SK-N-SH treated with all-trans-retinoic acid at 6 μM for 48 hours (cell line): ENCODE data around the gene ZNF569.

Experiments used
- ARNTL ChIP-seq: fragments of 450-650 bp; formaldehyde crosslinking; IDR thresholded peaks from 2 replicates; pipeline ENCODE4 v1.5.0; 2020; ENCODE audit warnings: low read depth, mild to moderate bottlenecking, moderate library complexity, borderline replicate concordance
- CREB5 ChIP-seq: fragments of 250-450 bp; sonication (Bioruptor Pico); IDR thresholded peaks from 2 replicates; pipeline ENCODE4 v1.5.1; 2020; ENCODE audit warnings: low read depth, mild to moderate bottlenecking, moderate library complexity
- CSDC2 ChIP-seq: fragments of 250-450 bp; sonication (Bioruptor Pico); IDR thresholded peaks from 2 replicates; pipeline ENCODE4 v1.5.0; 2020; ENCODE audit warnings: mild to moderate bottlenecking, moderate library complexity
- CSRNP3 ChIP-seq: fragments of 250-450 bp; sonication (Bioruptor Pico); IDR thresholded peaks from 2 replicates; pipeline ENCODE4 v1.5.1; 2021; ENCODE audit warnings: mild to moderate bottlenecking, moderate library complexity
- GLIS3 ChIP-seq: fragments of 250-450 bp; sonication (Bioruptor Pico); IDR thresholded peaks from 2 replicates; pipeline ENCODE4 v1.5.0; 2020; ENCODE audit warnings: mild to moderate bottlenecking, moderate library complexity
- PATZ1 ChIP-seq: fragments of 250-450 bp; sonication (Bioruptor Pico); IDR thresholded peaks from 2 replicates; pipeline ENCODE4 v1.8.0; 2020; ENCODE audit warnings: mild to moderate bottlenecking, moderate library complexity, borderline replicate concordance
- PPARA ChIP-seq: fragments of 250-450 bp; sonication (Bioruptor Pico); IDR thresholded peaks from 2 replicates; pipeline ENCODE4 v1.5.0; 2020; ENCODE audit warnings: mild to moderate bottlenecking, borderline replicate concordance
- RARB ChIP-seq: fragments of 250-450 bp; sonication (Bioruptor Pico); IDR thresholded peaks from 2 replicates; pipeline ENCODE4 v1.8.0; 2021; ENCODE audit warnings: mild to moderate bottlenecking, moderate library complexity
- SNAI2 ChIP-seq: fragments of 250-450 bp; sonication (Bioruptor Pico); IDR thresholded peaks from 2 replicates; pipeline ENCODE4 v1.5.0; 2020; ENCODE audit warnings: mild to moderate bottlenecking, moderate library complexity
- TSHZ2 ChIP-seq: fragments of 250-450 bp; sonication (Bioruptor Pico); IDR thresholded peaks from 2 replicates; pipeline ENCODE4 v1.5.0; 2020; ENCODE audit warnings: mild to moderate bottlenecking, moderate library complexity
- ZFP30 ChIP-seq: fragments of 450-650 bp; formaldehyde crosslinking; IDR thresholded peaks from 2 replicates; pipeline ENCODE4 v1.5.0; 2022; ENCODE audit warnings: mild to moderate bottlenecking, moderate library complexity

GRCh38 chr19:37412700-37413099 is 54.5 kb downstream of the ZNF569 start:
- TF ChIP-seq CSRNP3 (CRISPR knock-in tag) (no peak), SNAI2 (no peak), CREB5 (no peak), TSHZ2 (CRISPR knock-in tag) (no peak), PATZ1 (CRISPR knock-in tag) (no peak), CSDC2 (CRISPR knock-in tag) (no peak), PPARA (CRISPR knock-in tag) (no peak), ZFP30 (no peak), ARNTL (no peak), RARB (CRISPR knock-in tag) (no peak), GLIS3 (CRISPR knock-in tag) (no peak)
